ENCODE measurements around the gene HOXD3.

HOXD3 gene

DNA sequence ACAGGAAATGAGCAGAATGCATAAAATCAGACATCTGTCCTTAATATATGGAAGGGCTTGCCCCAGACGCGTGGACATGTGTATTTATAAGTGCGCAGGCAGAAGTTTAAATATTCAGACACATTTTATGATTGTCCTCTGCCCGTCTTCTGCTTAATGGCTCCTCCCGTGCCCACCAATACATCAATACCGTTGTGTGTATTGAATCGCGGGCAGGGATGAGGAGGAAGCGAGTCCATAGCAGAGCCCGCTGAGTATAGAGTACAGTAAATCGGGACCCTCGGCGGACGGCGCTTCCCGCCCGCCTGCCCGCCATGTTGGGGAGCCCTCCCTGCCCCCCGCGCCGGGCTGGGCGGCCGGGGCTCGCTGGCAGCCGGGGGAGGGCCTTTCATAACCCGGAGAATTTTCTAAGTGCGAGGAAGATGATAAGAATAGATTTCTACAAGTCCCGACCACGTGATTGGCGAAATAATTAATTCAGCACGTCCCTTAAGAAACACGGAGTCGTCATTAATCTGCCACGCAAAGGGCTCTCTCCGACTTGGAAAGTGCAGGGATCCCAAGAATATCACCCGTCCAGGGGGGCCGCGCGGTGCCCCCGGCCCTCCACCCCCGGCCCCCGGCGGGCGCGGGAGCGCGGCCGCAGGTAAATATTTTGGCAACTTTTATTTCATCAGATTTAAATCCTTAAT lies at the start of gene HOXD3:
TSS of gene HOXD3 (plus strand) at position 501 of the 692 bp plus-strand sequence. CDS start 11,808 bp downstream, outside the sequence.
- no peak for DNase-seq (ENCODE audit: low read depth)

DNA sequence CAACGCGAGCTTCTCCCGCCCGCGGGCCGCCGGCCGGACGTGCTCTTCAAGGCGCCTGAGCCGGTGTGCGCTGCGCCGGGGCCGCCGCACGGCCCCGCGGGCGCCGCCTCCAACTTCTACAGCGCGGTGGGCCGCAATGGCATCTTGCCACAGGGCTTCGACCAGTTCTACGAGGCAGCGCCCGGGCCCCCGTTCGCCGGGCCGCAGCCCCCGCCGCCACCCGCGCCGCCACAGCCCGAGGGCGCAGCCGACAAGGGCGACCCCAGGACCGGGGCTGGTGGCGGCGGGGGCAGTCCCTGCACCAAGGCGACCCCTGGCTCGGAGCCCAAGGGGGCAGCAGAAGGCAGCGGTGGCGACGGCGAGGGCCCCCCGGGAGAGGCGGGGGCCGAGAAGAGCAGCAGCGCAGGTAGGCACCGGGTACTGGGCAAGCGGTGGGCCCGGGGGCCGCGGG lies 49.4 kb upstream of the HOXD3 start:
- no peak for DNase-seq (ENCODE audit: low read depth)

- no peak for DNase-seq (ENCODE audit: low read depth)
Observed at GRCh38 chr2:176109192-176109901, 47.8 kb upstream of the HOXD3 start.

GRCh38 chr2:176109946-176110345 lies 47.2 kb upstream of the HOXD3 start:
- no peak for DNase-seq (ENCODE audit: low read depth)

DNA sequence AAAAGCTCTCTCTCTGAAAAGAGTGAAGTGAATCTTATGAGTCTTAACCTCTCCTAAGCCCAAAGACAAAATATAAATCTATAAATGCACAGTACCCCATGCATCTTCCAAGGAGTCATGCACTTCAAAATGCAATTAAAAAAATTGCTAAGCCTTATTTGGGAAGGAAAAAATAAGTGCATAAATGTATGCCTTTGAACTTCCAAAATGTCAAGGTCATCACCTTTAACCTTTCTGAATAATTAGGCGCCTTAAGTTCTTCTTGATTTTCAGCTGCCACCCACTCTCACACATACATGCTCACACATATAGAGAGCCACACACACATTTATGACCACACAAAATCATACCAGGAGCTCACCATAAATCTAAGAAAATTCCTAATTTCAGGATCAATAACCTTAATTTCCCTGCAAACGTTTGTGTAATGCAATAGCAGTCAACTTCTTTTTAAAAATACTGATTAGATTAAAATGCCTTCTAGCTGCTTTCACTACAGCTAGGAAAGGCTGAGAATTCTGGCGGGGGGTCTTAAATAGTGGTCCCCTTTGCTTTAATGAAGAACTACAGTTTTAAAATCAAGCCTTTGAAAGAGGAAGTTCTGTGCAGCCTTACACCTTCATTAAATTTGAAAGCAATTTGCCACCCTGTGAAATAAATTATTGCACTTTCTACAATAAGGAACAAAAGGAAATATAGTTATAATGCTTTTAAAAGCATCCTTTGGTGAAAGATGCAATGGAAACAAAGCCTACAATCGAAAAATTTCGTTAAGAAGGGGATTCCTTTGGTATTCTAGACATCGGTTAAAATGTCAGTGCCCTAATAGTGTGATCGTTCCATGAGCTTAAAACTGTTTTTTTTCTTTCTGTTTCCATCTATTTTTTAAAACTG lies 46.4 kb upstream of the HOXD3 start:
- no peak for DNase-seq (ENCODE audit: low read depth)

DNA sequence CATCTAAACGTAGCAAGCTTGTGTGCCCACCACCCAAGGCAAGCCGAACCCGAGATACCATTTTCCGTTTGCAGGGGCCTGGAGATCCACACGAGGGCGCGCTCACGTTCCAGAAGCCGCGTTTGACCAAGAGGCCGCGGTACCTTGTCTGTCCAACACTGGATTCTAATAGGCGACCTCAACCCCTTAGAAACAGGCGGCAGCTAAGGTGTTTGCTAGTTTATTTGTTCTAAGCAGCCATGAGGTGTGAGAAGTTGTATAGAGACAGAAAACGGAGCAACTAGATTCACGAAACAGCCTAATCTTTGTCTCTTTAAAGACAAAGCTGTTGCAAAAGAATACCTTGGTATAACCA lies 45.8 kb upstream of the HOXD3 start:
- no peak for DNase-seq (ENCODE audit: low read depth)

DNA sequence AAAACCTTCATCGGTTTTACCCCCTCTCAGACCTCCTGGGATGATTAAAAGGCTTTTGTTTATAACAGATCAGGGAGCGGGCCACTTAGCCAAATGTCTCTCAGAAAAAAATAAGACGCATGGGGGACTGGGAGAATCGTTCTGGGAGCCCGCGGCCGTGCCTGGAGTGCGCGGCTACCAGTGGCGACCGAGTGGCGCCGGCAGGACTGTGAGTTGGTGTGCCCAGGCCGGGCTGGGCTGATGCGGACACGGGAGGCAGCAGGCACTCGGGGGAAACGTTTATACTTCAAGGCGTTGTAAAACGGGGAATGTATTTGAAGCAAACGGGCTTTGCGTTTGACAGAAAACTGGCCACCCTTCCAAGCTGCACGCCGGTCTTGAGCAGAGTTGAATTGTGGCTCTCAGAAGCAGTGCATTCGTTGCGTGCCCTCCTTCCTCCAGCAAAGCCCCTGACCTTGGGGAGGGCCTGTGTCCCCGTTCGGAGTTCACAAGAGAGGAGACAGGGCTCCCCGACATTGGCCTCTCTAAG lies 45.2 kb upstream of the HOXD3 start:
- DNase-seq (ENCODE audit: low read depth): no peak

GRCh38 chr2:176112375-176113302 lies 44.5 kb upstream of the HOXD3 start:
- no peak for DNase-seq (ENCODE audit: low read depth)

- DNase-seq (ENCODE audit: low read depth): no peak
Observed at GRCh38 chr2:176114120-176114929, 42.8 kb upstream of the HOXD3 start.

DNA sequence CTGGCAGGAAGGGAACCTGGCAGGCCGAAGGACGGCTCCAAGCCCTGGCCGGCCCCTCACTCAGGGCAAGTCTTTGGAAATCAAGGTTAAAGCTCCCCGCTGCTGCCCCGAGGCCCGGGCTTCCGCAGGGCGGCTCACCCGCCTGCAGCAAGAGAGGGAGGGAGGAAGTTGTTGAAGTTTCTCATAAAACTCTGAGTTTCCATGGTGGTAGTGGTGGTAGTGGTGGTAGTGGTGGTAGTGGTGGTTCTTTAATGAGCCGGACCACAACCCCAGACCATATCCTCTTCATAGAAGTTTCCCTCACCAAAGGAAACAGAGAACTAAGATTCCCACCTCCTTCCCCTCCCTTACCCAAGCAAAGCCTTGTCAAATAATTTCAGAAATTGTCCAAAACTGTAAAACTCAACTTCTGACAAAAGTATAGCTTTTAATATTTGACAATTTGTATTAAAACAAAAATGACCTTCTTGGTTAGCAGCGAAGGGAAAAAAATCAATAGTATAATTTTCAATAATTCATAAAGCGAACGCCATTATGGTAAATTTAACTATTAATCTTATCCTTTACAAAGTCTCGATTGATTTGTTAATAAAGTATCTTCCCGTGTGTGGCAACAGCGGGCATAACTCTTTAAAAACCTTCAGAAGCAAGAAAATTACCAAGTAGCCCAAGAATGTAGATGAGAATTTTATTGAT lies 42.0 kb upstream of the HOXD3 start:
- no peak for DNase-seq (ENCODE audit: low read depth)

GRCh38 chr2:176115883-176116813 lies 41.0 kb upstream of the HOXD3 start, which contains the start of gene HOXD10:
HOXD10 (plus strand) TSS chr2:176116778; CDS start chr2:176116834, 56 bp downstream.
- no peak for DNase-seq (ENCODE audit: low read depth)

- no peak for DNase-seq (ENCODE audit: low read depth)
Observed at GRCh38 chr2:176117162-176117822, 39.8 kb upstream of the HOXD3 start.

DNA sequence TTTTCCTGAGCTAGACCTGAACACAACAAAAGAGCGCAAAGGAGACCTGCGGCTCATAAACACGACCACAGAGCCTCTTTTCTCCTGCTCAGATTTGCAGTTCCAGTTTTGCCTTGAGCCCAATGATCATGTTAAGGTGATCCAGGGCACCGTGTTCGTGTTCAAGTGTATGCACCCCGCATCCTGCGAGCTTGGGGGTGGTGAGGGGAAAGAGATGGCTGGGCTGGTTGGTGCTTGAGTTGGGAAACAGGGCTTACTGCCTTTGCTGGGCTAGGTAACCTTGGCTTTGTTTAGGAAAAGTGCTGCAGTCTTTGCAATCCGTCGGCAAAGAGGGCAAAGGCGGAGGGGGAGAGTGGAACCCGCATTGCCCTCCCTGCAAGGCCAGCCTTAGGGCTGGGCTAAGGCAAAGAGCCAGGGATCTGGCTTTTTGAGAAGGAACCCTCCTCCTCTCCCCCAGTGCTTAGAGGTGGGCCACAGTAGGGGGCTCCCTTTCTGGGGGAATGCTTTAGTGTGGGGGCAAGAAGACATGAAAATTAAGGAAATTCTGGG lies 39.2 kb upstream of the HOXD3 start:
- no peak for DNase-seq (ENCODE audit: low read depth)

- no peak for DNase-seq (ENCODE audit: low read depth)
Observed at GRCh38 chr2:176118601-176119339, 38.3 kb upstream of the HOXD3 start.

DNA sequence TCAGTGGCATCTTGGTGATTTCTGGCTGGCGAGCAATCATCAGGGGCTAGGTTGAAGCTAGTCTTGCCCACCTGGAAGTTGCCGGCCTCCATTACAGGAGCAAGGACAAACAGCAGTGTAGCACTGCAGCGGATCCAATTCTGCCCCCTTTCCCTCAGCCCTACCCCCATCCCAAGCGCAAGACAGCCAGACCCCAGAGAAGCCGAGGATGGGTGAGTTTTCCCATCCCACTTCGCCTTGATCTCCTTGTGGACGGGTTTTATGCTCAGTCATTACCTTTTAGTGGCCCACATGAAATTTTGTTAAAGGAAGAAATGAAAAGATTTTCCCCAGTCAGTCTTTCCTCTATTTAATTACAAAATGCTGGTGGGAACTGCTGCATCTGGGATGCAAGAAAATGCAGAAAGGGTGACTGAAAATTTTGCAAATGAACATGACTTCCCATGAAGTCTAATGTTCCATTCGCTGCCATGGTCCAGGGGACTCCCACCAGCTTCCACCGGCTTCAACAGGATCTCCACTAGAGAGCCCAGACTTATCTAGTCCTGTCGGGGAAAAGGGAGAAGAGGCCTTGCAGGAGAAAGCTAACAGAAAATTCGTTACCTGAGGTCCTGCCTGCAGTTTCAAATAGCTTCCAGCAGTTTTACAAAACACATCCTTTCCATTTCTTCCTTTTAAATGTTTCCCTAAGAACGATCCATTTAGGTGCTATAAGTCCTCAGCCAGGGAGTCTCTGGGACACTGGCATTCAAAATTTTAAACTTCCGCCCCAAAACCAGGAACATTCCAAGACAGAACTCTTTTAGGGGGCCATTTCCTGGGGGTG lies 36.5 kb upstream of the HOXD3 start:
- DNase-seq (ENCODE audit: low read depth): no peak
